Measurements from ENCODE around the gene APELA. TPM values are rescaled to one million over a fixed set of nuclear protein-coding genes. Genes with fewer than 3 reads are reported as not detected.

APELA gene
- total and polyA plus RNA-seq, 2 of the 4 experiments (the other 2 are of a cell fraction) = not detected

DNA sequence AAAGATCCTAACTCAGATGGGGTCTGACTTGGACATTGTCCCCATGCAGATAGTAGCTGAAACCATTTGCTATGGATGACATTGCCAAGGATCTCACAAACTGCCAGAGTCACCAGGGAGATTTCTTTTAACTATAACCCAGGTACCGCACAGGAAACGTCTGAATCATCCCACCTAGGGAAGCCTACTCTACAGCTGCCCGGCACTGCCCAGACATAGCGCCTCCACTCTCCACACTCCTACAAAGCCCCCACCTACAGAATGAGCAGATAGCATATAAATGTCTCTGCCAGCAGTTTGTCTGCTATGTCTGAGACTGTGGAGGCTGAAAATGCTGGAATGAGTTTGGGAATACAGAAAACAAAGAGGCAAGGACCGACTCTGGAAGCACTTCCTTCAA, 68.2 kb downstream of the APELA start:
- BruUV-seq (replicated peaks) = no TSS peak
- Histone ChIP-seq H2BK20ac (ENCODE audit: low read depth, low read length) (no peak overlapping the region), H3K14ac (replicated peaks; ENCODE audit: low read depth, low read length) (no peak overlapping the region), H4K5ac (ENCODE audit: low read depth, low read length) (no peak overlapping the region), H2AFZ (replicated peaks; ENCODE audit: low read length, poor library complexity) (no peak overlapping the region), H2BK120ac (ENCODE audit: low read depth, low read length) (no peak overlapping the region), H3K18ac (ENCODE audit: low read depth, low read length) (no peak overlapping the region), H3K9ac (ENCODE audit: low read depth, low read length) (no peak overlapping the region), H3K23ac (ENCODE audit: low read depth, low read length) (no peak overlapping the region), H3K79me1 (ENCODE audit: low read depth in 1 of 2, low read length in 2 of 2) (no peaks in the 10 kb centered on the region), H3K4me1 (ENCODE audit: control insufficient read depth, insufficient read depth, low read length) (no peaks in the 10 kb centered on the region), H3K4me2 (ENCODE audit: low read depth, low read length) (no peak overlapping the region), H3K4ac (ENCODE audit: low read depth, low read length) (no peak overlapping the region), H2BK15ac (ENCODE audit: low read depth, low read length) (no peak overlapping the region), H3K9me3 (ENCODE audit: control insufficient read depth, insufficient read depth, low read length) (no peaks in the 10 kb centered on the region), H2AK9ac (replicated peaks; ENCODE audit: low read depth, low read length, poor library complexity) (no peak overlapping the region), H4K20me1 (ENCODE audit: insufficient read depth, low read length) (no peaks in the 10 kb centered on the region), H2BK5ac (ENCODE audit: low read depth, low read length, poor library complexity, severe bottlenecking) (no peak overlapping the region), H4K8ac (ENCODE audit: low read depth in 2 of 2, low read length in 2 of 2) (no peak overlapping the region), H4K91ac (ENCODE audit: insufficient read depth, low read depth, low read length) (no peak overlapping the region), H3K9me1 (ENCODE audit: insufficient read depth, low read length) (no peaks in the 10 kb centered on the region), H2AK5ac (ENCODE audit: low read depth, low read length) (no peak overlapping the region), H3K27ac (ENCODE audit: insufficient read depth, low read length) (no peak overlapping the region), H3K36me3 (ENCODE audit: control insufficient read depth, insufficient read depth, low read length) (no peaks in the 10 kb centered on the region), H3K56ac (ENCODE audit: extremely low read depth, insufficient read depth, low read length) (no peak overlapping the region), H3K27me3 (ENCODE audit: control insufficient read depth, insufficient read depth, low read length) (no peaks in the 10 kb centered on the region), H3K4me3 (ENCODE audit: insufficient read depth, low read depth, low read length) (no peak overlapping the region)
- in situ Hi-C loops (cut with MboI; ENCODE audit: low sequenced_read_pairs) (no loop called here), intact Hi-C loops (cut with micrococcal nuclease) (no loop called here), dilution Hi-C loops (cut with HindIII; ENCODE audit: low sequenced_read_pairs, unreplicated experiment) (no loop called here)
- CTCF ChIA-PET = no interaction called here
- TF ChIP-seq, protein P1, sequence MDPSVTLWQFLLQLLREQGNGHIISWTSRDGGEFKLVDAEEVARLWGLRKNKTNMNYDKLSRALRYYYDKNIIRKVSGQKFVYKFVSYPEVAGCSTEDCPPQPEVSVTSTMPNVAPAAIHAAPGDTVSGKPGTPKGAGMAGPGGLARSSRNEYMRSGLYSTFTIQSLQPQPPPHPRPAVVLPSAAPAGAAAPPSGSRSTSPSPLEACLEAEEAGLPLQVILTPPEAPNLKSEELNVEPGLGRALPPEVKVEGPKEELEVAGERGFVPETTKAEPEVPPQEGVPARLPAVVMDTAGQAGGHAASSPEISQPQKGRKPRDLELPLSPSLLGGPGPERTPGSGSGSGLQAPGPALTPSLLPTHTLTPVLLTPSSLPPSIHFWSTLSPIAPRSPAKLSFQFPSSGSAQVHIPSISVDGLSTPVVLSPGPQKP (IDR thresholded peaks at IDR 0.05; ENCODE audit: borderline replicate concordance, low read depth, low read length) = no peak
- TF ChIP-seq MAZ (IDR thresholded peaks at IDR 0.05; ENCODE audit: borderline replicate concordance, low read depth, low read length) (no peak), NFE2L2 (IDR thresholded peaks at IDR 0.05; ENCODE audit: low read depth, low read length) (no peak), USF2 (IDR thresholded peaks at IDR 0.05; ENCODE audit: low read depth, low read length) (no peak), BHLHE40 (IDR thresholded peaks at IDR 0.05; ENCODE audit: low read depth, low read length) (no peak), CEBPB (IDR thresholded peaks at IDR 0.05; ENCODE audit: low read depth, low read length) (no peak), RFX5 (IDR thresholded peaks at IDR 0.05; ENCODE audit: low read depth, low read length) (no peak), RCOR1 (IDR thresholded peaks at IDR 0.05; ENCODE audit: insufficient replicate concordance, low read length) (no peak), FOS (IDR thresholded peaks at IDR 0.05; ENCODE audit: low read depth, low read length) (no peak), MAFK (IDR thresholded peaks at IDR 0.05; ENCODE audit: low read depth, low read length) (no peak), SMC3 (IDR thresholded peaks at IDR 0.05; ENCODE audit: low read depth, low read length) (no peak), CTCF (conservative IDR thresholded peaks at IDR 0.05; ENCODE audit: low read depth, low read length) (no peak), RAD21 (IDR thresholded peaks at IDR 0.05; ENCODE audit: low read length) (no peak), POLR2A (IDR thresholded peaks at IDR 0.05; ENCODE audit: low read depth, low read length) (no peak), CHD1 (IDR thresholded peaks at IDR 0.05; ENCODE audit: low read depth, low read length) (no peak), MXI1 (IDR thresholded peaks at IDR 0.05; ENCODE audit: borderline replicate concordance, low read depth, low read length) (no peak)
- DNase-seq (no peak), ATAC-seq (ENCODE audit: low read depth) (no peak)
- WGBS, 2 experiments (ENCODE audit: extremely low coverage in 2 of 2, insufficient read length in 1 of 2) = no CpG with 5 or more reads among the region's 5 CpGs
- POLR2A ChIA-PET (ENCODE audit: unreplicated experiment) = no interaction called here
